NT2/D1 (cell line): ENCODE data around the gene EFCAB8.

Experiments used
- YY1 ChIP-seq: IDR thresholded peaks from 2 replicates; pipeline ENCODE4 v1.6.1; 2011; ENCODE audit not compliant: insufficient read length, insufficient read depth
- ZNF274 ChIP-seq: IDR thresholded peaks from 2 replicates; pipeline ENCODE4 v1.6.1; 2011; ENCODE audit warnings: mild to moderate bottlenecking, low read depth, low read length

DNA sequence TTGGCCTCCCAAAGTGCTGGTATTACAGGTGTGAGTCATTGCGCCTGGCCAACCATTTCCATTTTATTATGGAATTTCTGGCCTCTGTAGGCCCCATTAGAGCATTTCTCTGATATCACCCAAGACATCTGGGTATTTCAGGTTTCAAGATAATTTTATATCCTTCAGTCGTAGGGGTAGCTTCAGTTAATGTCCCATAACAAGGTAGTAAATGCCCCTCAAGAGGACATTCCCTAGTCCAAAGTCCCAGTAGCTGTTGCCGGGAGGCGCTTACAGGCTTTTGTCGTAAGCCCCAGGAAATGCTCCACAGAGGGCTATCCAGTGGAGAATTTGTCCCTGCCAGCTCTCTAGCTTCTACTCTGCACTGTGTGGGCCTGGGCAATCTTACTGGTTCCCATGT is 24.4 kb downstream of the EFCAB8 start:
- TF ChIP-seq YY1 (no peak), ZNF274 (no peak)
